Prostate gland (tissue), 2 donors: ENCODE data around the gene ADGRL1.

Experiments
- POLR2A ChIP-seq: fragments of 450-650 bp; IDR thresholded peaks from one replicate; pipeline ENCODE4 v1.6.1; 2016; ENCODE audit warnings: antibody characterized with exemption, mild to moderate bottlenecking
- POLR2AphosphoS5 ChIP-seq: sonication (generic); formaldehyde crosslinking; IDR thresholded peaks from one replicate; pipeline ENCODE4 v1.6.1; 2017; ENCODE audit warnings: antibody characterized with exemption
- TF ChIP-seq, protein P1 (sequence below), 4 experiments: fragments of 200-600 bp in 2 of 4; fragments of 450-650 bp in 2 of 4; sonication (generic) in 2 of 4; IDR thresholded peaks; 1 replicate in 3 of 4; 2 replicates in 1 of 4; pipeline ENCODE4 v1.5.1; 2016 to 2019; ENCODE audit warnings: antibody characterized with exemption in 4 of 4, mild to moderate bottlenecking in 2 of 4, moderate library complexity in 2 of 4

DNA sequence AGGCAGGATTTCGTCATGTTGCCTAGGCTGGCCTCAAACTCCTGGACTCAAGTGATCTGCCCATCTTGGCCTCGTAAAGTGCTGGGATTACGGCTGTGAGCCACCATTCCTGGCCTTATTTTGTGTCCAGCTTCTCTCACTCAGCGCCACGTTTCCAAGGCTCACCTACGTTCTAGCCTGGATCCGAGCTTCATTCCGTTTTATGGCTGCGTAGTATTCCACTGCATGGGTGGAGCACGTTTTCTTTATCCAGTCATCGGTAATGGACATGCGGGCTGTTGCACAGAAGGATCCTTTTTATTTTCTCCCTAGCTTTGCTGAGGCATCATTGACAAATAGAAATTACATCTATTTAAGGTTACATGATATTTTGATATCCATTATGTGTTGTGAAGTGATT is 16.6 kb downstream of the ADGRL1 start:
- TF ChIP-seq, protein P1, sequence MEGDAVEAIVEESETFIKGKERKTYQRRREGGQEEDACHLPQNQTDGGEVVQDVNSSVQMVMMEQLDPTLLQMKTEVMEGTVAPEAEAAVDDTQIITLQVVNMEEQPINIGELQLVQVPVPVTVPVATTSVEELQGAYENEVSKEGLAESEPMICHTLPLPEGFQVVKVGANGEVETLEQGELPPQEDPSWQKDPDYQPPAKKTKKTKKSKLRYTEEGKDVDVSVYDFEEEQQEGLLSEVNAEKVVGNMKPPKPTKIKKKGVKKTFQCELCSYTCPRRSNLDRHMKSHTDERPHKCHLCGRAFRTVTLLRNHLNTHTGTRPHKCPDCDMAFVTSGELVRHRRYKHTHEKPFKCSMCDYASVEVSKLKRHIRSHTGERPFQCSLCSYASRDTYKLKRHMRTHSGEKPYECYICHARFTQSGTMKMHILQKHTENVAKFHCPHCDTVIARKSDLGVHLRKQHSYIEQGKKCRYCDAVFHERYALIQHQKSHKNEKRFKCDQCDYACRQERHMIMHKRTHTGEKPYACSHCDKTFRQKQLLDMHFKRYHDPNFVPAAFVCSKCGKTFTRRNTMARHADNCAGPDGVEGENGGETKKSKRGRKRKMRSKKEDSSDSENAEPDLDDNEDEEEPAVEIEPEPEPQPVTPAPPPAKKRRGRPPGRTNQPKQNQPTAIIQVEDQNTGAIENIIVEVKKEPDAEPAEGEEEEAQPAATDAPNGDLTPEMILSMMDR (IDR thresholded peaks at IDR 0.05) = no peak
- no peak for TF ChIP-seq POLR2AphosphoS5
- TF ChIP-seq POLR2A = no peak
